ENCODE results near the gene WFIKKN2. TPM values are rescaled to one million over a fixed set of nuclear protein-coding genes. Genes with fewer than 3 reads are reported as not detected.

The WFIKKN2 gene
- total and polyA plus RNA-seq, 2 of the 13 experiments (the other 11 are each of a cell fraction or from before 2014, with no cell fraction given), result not detected

GRCh38 chr17:50853015-50853615 lies 17.7 kb downstream of the WFIKKN2 start (continued):
- TF ChIP-seq POLR2A (IDR thresholded peaks at IDR 0.05; ENCODE audit: insufficient read depth in 1 of 2, low read depth in 2 of 2, low read length in 2 of 2) (no peak), ZNF609 (CRISPR knock-in tag; IDR thresholded peaks at IDR 0.05; ENCODE audit: borderline replicate concordance) (peak; percentile 23; the same call in 1 of the 2 replicates), FOSL2 (CRISPR knock-in tag; IDR thresholded peaks at IDR 0.05) (0 out of 2 replicates have a peak, but pooled peaks have one; percentile 9), CBX5 (CRISPR knock-in tag; IDR thresholded peaks at IDR 0.05; ENCODE audit: borderline replicate concordance) (0 out of 2 replicates have a peak, but pooled peaks have one; percentile 16), ZNF724P (CRISPR knock-in tag; IDR thresholded peaks at IDR 0.05; ENCODE audit: borderline replicate concordance) (no peak), RXRA (CRISPR knock-in tag; IDR thresholded peaks at IDR 0.05) (peak; percentile 50; the same call in 1 of the 2 replicates), TARDBP (CRISPR knock-in tag; IDR thresholded peaks at IDR 0.05) (0 out of 2 replicates have a peak, but pooled peaks have one; percentile 53), THRA (CRISPR knock-in tag; IDR thresholded peaks at IDR 0.05; ENCODE audit: borderline replicate concordance) (peak; percentile 83; the same call in 1 of the 2 replicates), ZNF788 (CRISPR knock-in tag; IDR thresholded peaks at IDR 0.05; ENCODE audit: borderline replicate concordance) (peak; percentile 29; the same call in 1 of the 2 replicates), ARID3A (IDR thresholded peaks at IDR 0.05; ENCODE audit: low read depth, low read length) (peak; percentile 84), ZNF839 (CRISPR knock-in tag; IDR thresholded peaks at IDR 0.05; ENCODE audit: borderline replicate concordance) (no peak), EHMT2 (IDR thresholded peaks at IDR 0.05; ENCODE audit: borderline replicate concordance, low read depth, low read length) (0 out of 2 replicates have a peak, but pooled peaks have one; percentile 59), BCL3 (CRISPR knock-in tag; IDR thresholded peaks at IDR 0.05) (peak; percentile 37; the same call in 1 of the 2 replicates), ZBTB10 (CRISPR knock-in tag; IDR thresholded peaks at IDR 0.05; ENCODE audit: borderline replicate concordance) (no peak), PPARG (CRISPR knock-in tag; conservative IDR thresholded peaks at IDR 0.05) (peak; percentile 71), GATA4 (IDR thresholded peaks at IDR 0.05; ENCODE audit: borderline replicate concordance, low read depth) (0 out of 2 replicates have a peak, but pooled peaks have one; percentile 24), HOXD1 (CRISPR knock-in tag; IDR thresholded peaks at IDR 0.05) (no peak)
